Ishikawa (cell line): ENCODE data around the gene COX10.

ENCODE experiments used
- RAD21 ChIP-seq: IDR thresholded peaks from 2 replicates; pipeline ENCODE4 v1.6.1; 2012; ENCODE audit warnings: low read depth
- TF ChIP-seq, protein P1 (sequence below): IDR thresholded peaks from 2 replicates; pipeline ENCODE4 v1.6.1; 2012
- TF ChIP-seq, protein P2 (sequence below): IDR thresholded peaks from 2 replicates; pipeline ENCODE4 v1.6.1; 2012

DNA sequence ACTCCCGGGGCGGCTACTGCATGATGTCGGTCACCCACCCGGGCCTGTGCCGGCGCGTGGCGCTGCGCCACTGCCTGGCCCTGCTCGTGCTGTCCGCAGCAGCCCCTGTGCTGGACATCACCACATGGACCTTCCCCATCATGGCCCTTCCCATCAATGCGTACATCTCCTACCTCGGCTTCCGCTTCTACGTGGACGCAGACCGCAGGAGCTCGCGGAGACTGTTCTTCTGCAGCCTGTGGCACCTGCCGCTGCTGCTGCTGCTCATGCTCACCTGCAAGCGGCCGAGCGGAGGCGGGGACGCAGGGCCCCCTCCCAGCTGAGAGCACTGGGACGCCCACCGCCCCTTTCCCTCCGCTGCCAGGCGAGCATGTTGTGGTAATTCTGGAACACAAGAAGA is 137.6 kb downstream of the COX10 start:
- no peak for TF ChIP-seq RAD21
- TF ChIP-seq, protein P1, sequence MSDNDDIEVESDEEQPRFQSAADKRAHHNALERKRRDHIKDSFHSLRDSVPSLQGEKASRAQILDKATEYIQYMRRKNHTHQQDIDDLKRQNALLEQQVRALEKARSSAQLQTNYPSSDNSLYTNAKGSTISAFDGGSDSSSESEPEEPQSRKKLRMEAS: no peak
- TF ChIP-seq, protein P2, sequence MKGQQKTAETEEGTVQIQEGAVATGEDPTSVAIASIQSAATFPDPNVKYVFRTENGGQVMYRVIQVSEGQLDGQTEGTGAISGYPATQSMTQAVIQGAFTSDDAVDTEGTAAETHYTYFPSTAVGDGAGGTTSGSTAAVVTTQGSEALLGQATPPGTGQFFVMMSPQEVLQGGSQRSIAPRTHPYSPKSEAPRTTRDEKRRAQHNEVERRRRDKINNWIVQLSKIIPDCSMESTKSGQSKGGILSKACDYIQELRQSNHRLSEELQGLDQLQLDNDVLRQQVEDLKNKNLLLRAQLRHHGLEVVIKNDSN: no peak
